Measurements from ENCODE around the gene MRPS27. TPM values are rescaled to one million over a fixed set of nuclear protein-coding genes. Genes with fewer than 3 reads are reported as not detected.

Gene MRPS27
- total and polyA plus RNA-seq, 9 of the 15 experiments (the other 6 are each of a cell fraction or from before 2014, with no cell fraction given): 73.6 to 144 (median 106) TPM

- TF ChIP-seq MYC (IDR thresholded peaks at IDR 0.05; ENCODE audit: low read depth, low read length): peak; percentile 76
- TF ChIP-seq MYC (CRISPR knock-in tag; IDR thresholded peaks at IDR 0.05; ENCODE audit: borderline replicate concordance, low read depth): no peak; the same call in 1 of the 2 replicates
- no peak for TF ChIP-seq U2AF1 (optimal IDR thresholded peaks at IDR 0.05; ENCODE audit: low read depth, low read length)
- peak; percentile 78 for TF ChIP-seq TAF7 (tag; IDR thresholded peaks at IDR 0.05)
- TF ChIP-seq MTA1 (IDR thresholded peaks at IDR 0.05; ENCODE audit: borderline replicate concordance): peak; percentile 91
- TF ChIP-seq GTF2F1 (IDR thresholded peaks at IDR 0.05; ENCODE audit: low read depth, low read length): peak; percentile 89; the same call in 1 of the 2 replicates
- TF ChIP-seq ZBTB49 (CRISPR knock-in tag; IDR thresholded peaks at IDR 0.05; ENCODE audit: borderline replicate concordance): no peak
- no peak for TF ChIP-seq ZNF583 (CRISPR knock-in tag; IDR thresholded peaks at IDR 0.05)
- TF ChIP-seq STAT5A (IDR thresholded peaks at IDR 0.05; ENCODE audit: borderline replicate concordance, low read length): no peak
- 0 out of 2 replicates have a peak, but pooled peaks have one; percentile 77 for TF ChIP-seq FOXP1 (CRISPR knock-in tag; IDR thresholded peaks at IDR 0.05)
- peak; percentile 97 to 98 (median 97) for TF ChIP-seq YY1 (IDR thresholded peaks at IDR 0.05; ENCODE audit: borderline replicate concordance in 1 of 3, control insufficient read depth in 1 of 3, extremely low read depth in 1 of 3, insufficient read depth in 3 of 3, insufficient read length in 1 of 3, insufficient replicate concordance in 2 of 3, low read depth in 1 of 3, low read length in 2 of 3)
- TF ChIP-seq RBM34 (IDR thresholded peaks at IDR 0.05; ENCODE audit: borderline replicate concordance, insufficient read depth, low read length): no peak
- TF ChIP-seq ZFP36 (IDR thresholded peaks at IDR 0.05; ENCODE audit: low read depth, low read length, partially characterized antibody): peak; percentile 6
- no peak for TF ChIP-seq RUNX1 (IDR thresholded peaks at IDR 0.05; ENCODE audit: low read depth)
- no peak for TF ChIP-seq CAMTA2 (CRISPR knock-in tag; conservative IDR thresholded peaks at IDR 0.05)
- no peak for TF ChIP-seq NCOA6 (IDR thresholded peaks at IDR 0.05)
- TF ChIP-seq ZBTB7A (IDR thresholded peaks at IDR 0.05; ENCODE audit: borderline replicate concordance, control insufficient read depth, low read depth, low read length): peak; percentile 99
- peak; percentile 95 for TF ChIP-seq L3MBTL2 (IDR thresholded peaks at IDR 0.05)
- TF ChIP-seq DIDO1 (tag; IDR thresholded peaks at IDR 0.05; ENCODE audit: low read depth): no peak
- peak; percentile 12 to 48; a peak in 2 of 4 replicates for TF ChIP-seq SIN3A (IDR thresholded peaks at IDR 0.05; ENCODE audit: borderline replicate concordance in 2 of 2, control insufficient read depth in 1 of 2, low read depth in 2 of 2, low read length in 2 of 2)
- TF ChIP-seq TAF15 (IDR thresholded peaks at IDR 0.05; ENCODE audit: low read depth, low read length): no peak
- TF ChIP-seq ETS1 (conservative IDR thresholded peaks at IDR 0.05; ENCODE audit: control insufficient read depth, low read depth, low read length): peak; percentile 21; the same call in 1 of the 2 replicates
- peak in 1 of 2 experiments; percentile 38; a peak in 1 of 4 replicates for TF ChIP-seq RCOR1 (IDR thresholded peaks at IDR 0.05; ENCODE audit: borderline replicate concordance in 1 of 2, low read depth in 2 of 2, low read length in 2 of 2)
These were observed at the start of gene MRPS27, which contains the start of gene PTCD2 (continued) for GRCh38 chr5:72319976-72320752.
